IMR-90 (cell line): ENCODE measurements around the gene CARS2. TPM values are rescaled to one million over a fixed set of nuclear protein-coding genes. Genes with fewer than 3 reads are reported as not detected.

ENCODE experiments used
- ATAC-seq: fragments of 200-7000 bp; cut with Tn5 transposase; 2 replicates; pipeline ENCODE4 v1.9.1; 2020; ENCODE audit warnings: low read depth, mild to moderate bottlenecking, moderate library complexity
- BruUV-seq: library from RNA; stranded (reverse); fragments of 400-500 nt; replicated peaks from 2 replicates; lab custom pipeline; 2021; lab: Mats Ljungman, UMichigan
- CTCF ChIA-PET: fragments of 300-600 bp; formaldehyde crosslinking; extraction: SDS; loops from one replicate; lab custom pipeline; 2021; ENCODE audit warnings: antibody characterized with exemption; lab: Yijun Ruan, JAX
- POLR2A ChIA-PET: fragments of 300-600 bp; sonication (Branson Sonifier 250); formaldehyde crosslinking; loops from one replicate; lab custom pipeline; 2022; ENCODE audit warnings: antibody characterized with exemption; ENCODE audit not compliant: unreplicated experiment; lab: Charles Lee
- DNase-seq: peaks from one replicate; pipeline ENCODE4 v3.0.0; 2013
- H2AFZ ChIP-seq: replicated peaks from 2 replicates; pipeline ENCODE3; 2013; ENCODE audit warnings: low read length, mild to moderate bottlenecking; ENCODE audit not compliant: poor library complexity
- H2AK5ac ChIP-seq: 2 replicates; pipeline ENCODE4 v1.6.1; 2013; ENCODE audit warnings: low read depth, low read length, inconsistent platforms
- H2AK9ac ChIP-seq: replicated peaks from 2 replicates; pipeline ENCODE3; 2013; ENCODE audit warnings: mild to moderate bottlenecking, low read depth, low read length, moderate library complexity; ENCODE audit not compliant: poor library complexity
- H2BK120ac ChIP-seq: 2 replicates; pipeline ENCODE4 v1.6.1; 2013; ENCODE audit warnings: low read depth, low read length, inconsistent platforms
- H2BK15ac ChIP-seq: 3 replicates; pipeline ENCODE4 v1.6.1; 2013; ENCODE audit warnings: low read depth, low read length, inconsistent platforms
- H2BK20ac ChIP-seq: 2 replicates; pipeline ENCODE4 v1.6.1; 2013; ENCODE audit warnings: low read depth, mild to moderate bottlenecking, inconsistent platforms, low read length, moderate library complexity
- H2BK5ac ChIP-seq: 2 replicates; pipeline ENCODE4 v1.6.1; 2013; ENCODE audit warnings: mild to moderate bottlenecking, low read depth, low read length, inconsistent platforms; ENCODE audit not compliant: poor library complexity, severe bottlenecking
- H3K14ac ChIP-seq: replicated peaks from 2 replicates; pipeline ENCODE4 v1.6.1; 2013; ENCODE audit warnings: low read depth, low read length, inconsistent platforms
- H3K18ac ChIP-seq: 2 replicates; pipeline ENCODE4 v1.6.1; 2013; ENCODE audit warnings: low read depth, low read length, control low read depth
- H3K23ac ChIP-seq: 2 replicates; pipeline ENCODE4 v1.6.1; 2013; ENCODE audit warnings: low read depth, low read length, inconsistent platforms
- H3K27ac ChIP-seq: 2 replicates; pipeline ENCODE4 v1.5.1; 2013; ENCODE audit warnings: mild to moderate bottlenecking, control low read depth, low read length; ENCODE audit not compliant: insufficient read depth
- H3K27me3 ChIP-seq: 2 replicates; pipeline ENCODE4 v1.6.1; 2013; ENCODE audit warnings: low read length; ENCODE audit not compliant: control insufficient read depth, insufficient read depth
- H3K36me3 ChIP-seq: 2 replicates; pipeline ENCODE4 v1.6.1; 2013; ENCODE audit warnings: low read length, mixed read lengths; ENCODE audit not compliant: control insufficient read depth, insufficient read depth
- H3K4ac ChIP-seq: 2 replicates; pipeline ENCODE4 v1.6.1; 2013; ENCODE audit warnings: low read depth, low read length, inconsistent platforms
- H3K4me1 ChIP-seq: 2 replicates; pipeline ENCODE4 v1.6.1; 2013; ENCODE audit warnings: low read length, mixed read lengths; ENCODE audit not compliant: control insufficient read depth, insufficient read depth
- H3K4me2 ChIP-seq: 2 replicates; pipeline ENCODE4 v1.6.1; 2013; ENCODE audit warnings: low read depth, mild to moderate bottlenecking, control low read depth, low read length, moderate library complexity
- H3K4me3 ChIP-seq: 2 replicates; pipeline ENCODE4 v1.5.1; 2013; ENCODE audit warnings: low read depth, mild to moderate bottlenecking, control low read depth, low read length, moderate library complexity; ENCODE audit not compliant: insufficient read depth
- H3K56ac ChIP-seq: 2 replicates; pipeline ENCODE4 v1.6.1; 2013; ENCODE audit warnings: low read length, inconsistent platforms; ENCODE audit not compliant: insufficient read depth; ENCODE audit errors: extremely low read depth
- H3K79me1 ChIP-seq, 2 experiments: 2 replicates each; pipeline ENCODE4 v1.6.1; 2013; ENCODE audit warnings: low read length in 2 of 2, inconsistent platforms in 1 of 2, low read depth in 1 of 2
- H3K9ac ChIP-seq: 2 replicates; pipeline ENCODE4 v1.6.1; 2013; ENCODE audit warnings: low read depth, low read length, control low read depth
- H3K9me1 ChIP-seq: 2 replicates; pipeline ENCODE4 v1.6.1; 2013; ENCODE audit warnings: low read length, inconsistent platforms; ENCODE audit not compliant: insufficient read depth
- H3K9me3 ChIP-seq: 2 replicates; pipeline ENCODE4 v1.6.1; 2013; ENCODE audit warnings: low read length; ENCODE audit not compliant: control insufficient read depth, insufficient read depth
- H4K20me1 ChIP-seq: 2 replicates; pipeline ENCODE4 v1.6.1; 2013; ENCODE audit warnings: low read length, inconsistent platforms; ENCODE audit not compliant: insufficient read depth
- H4K5ac ChIP-seq: 2 replicates; pipeline ENCODE4 v1.6.1; 2013; ENCODE audit warnings: mild to moderate bottlenecking, low read depth, low read length, control low read depth
- H4K8ac ChIP-seq, 2 experiments: 2 replicates each; pipeline ENCODE4 v1.6.1; 2013; ENCODE audit warnings: low read depth in 2 of 2, low read length in 2 of 2, control low read depth in 1 of 2, inconsistent platforms in 1 of 2
- H4K91ac ChIP-seq: 2 replicates; pipeline ENCODE4 v1.6.1; 2013; ENCODE audit warnings: low read depth, low read length, inconsistent platforms; ENCODE audit not compliant: insufficient read depth
- BHLHE40 ChIP-seq: fragments of 150-350 bp; IDR thresholded peaks from 2 replicates; pipeline ENCODE4 v1.6.1; 2016; ENCODE audit warnings: mild to moderate bottlenecking, low read depth, low read length
- CEBPB ChIP-seq: IDR thresholded peaks from 2 replicates; pipeline ENCODE4 v1.6.1; 2012; ENCODE audit warnings: low read depth, low read length, improper control_type of control experiment
- CHD1 ChIP-seq: IDR thresholded peaks from 2 replicates; pipeline ENCODE4 v1.6.1; 2012; ENCODE audit warnings: low read depth, low read length, improper control_type of control experiment
- FOS ChIP-seq: fragments of 150-350 bp; IDR thresholded peaks from 2 replicates; pipeline ENCODE4 v1.6.1; 2016; ENCODE audit warnings: low read depth, low read length
- MAFK ChIP-seq: IDR thresholded peaks from 2 replicates; pipeline ENCODE4 v1.6.1; 2012; ENCODE audit warnings: low read depth, low read length, improper control_type of control experiment
- MAZ ChIP-seq: IDR thresholded peaks from 2 replicates; pipeline ENCODE4 v1.6.1; 2012; ENCODE audit warnings: low read depth, mild to moderate bottlenecking, low read length, improper control_type of control experiment, moderate library complexity, borderline replicate concordance
- MXI1 ChIP-seq: IDR thresholded peaks from 2 replicates; pipeline ENCODE4 v1.6.1; 2012; ENCODE audit warnings: low read depth, mild to moderate bottlenecking, low read length, moderate library complexity, borderline replicate concordance
- POLR2A ChIP-seq: IDR thresholded peaks from 2 replicates; pipeline ENCODE4 v1.6.1; 2012; ENCODE audit warnings: mild to moderate bottlenecking, low read depth, low read length
- RAD21 ChIP-seq: IDR thresholded peaks from 2 replicates; pipeline ENCODE4 v1.6.1; 2012; ENCODE audit warnings: low read length, improper control_type of control experiment
- RCOR1 ChIP-seq: IDR thresholded peaks from 2 replicates; pipeline ENCODE4 v1.6.1; 2012; ENCODE audit warnings: mild to moderate bottlenecking, low read length, improper control_type of control experiment; ENCODE audit not compliant: insufficient replicate concordance
- RFX5 ChIP-seq: IDR thresholded peaks from 2 replicates; pipeline ENCODE4 v1.8.0; 2012; ENCODE audit warnings: low read depth, mild to moderate bottlenecking, low read length, moderate library complexity
- SMC3 ChIP-seq: fragments of 150-350 bp; IDR thresholded peaks from 2 replicates; pipeline ENCODE4 v1.6.1; 2016; ENCODE audit warnings: low read depth, mild to moderate bottlenecking, antibody characterized with exemption, low read length, moderate library complexity
- WGBS, 2 experiments: methylation state at CpG; one replicate each; pipeline versions ENCODE4 v1.1.5 to v1.1.7; 2013; ENCODE audit warnings: missing lambda C conversion rate in 2 of 2; ENCODE audit not compliant: insufficient read length in 1 of 2; ENCODE audit errors: extremely low coverage in 2 of 2; 5-methylcytosine and 5-hydroxymethylcytosine counted together
- dilution Hi-C: fragments of 300-500 bp; cut with HindIII; formaldehyde crosslinking; loops from one replicate; pipeline ENCODE4 v1.14.3; 2018; ENCODE audit warnings: low sequenced_read_pairs; ENCODE audit not compliant: unreplicated experiment
- in situ Hi-C: fragments of 300-500 bp; cut with MboI; formaldehyde crosslinking; loops from 3 replicates; pipeline ENCODE4 v1.14.3; 2019; ENCODE audit warnings: low sequenced_read_pairs, inconsistent platforms, mixed read lengths
- intact Hi-C: fragments of 100-400 bp; cut with micrococcal nuclease; formaldehyde crosslinking; loops from 2 replicates; pipeline ENCODE4 v1.10.0; 2022
- polyA plus RNA-seq, 3 experiments: library from polyadenylated mRNA; depleted of rRNA; stranded (reverse); fragments of >200 nt; gene quantifications; 2 replicates each; pipeline ENCODE4 v1.2.3, GENCODE V29; 2012; ENCODE audit warnings: low replicate concordance in 1 of 3
- total RNA-seq: library from RNA; depleted of rRNA; stranded (reverse); fragments of >200 nt; gene quantifications from 2 replicates; pipeline ENCODE4 v1.2.3, GENCODE V29; 2012
- TF ChIP-seq, protein P1 (sequence below): conservative IDR thresholded peaks from 2 replicates; pipeline ENCODE4 v1.5.1; 2012; ENCODE audit warnings: mild to moderate bottlenecking, low read depth, low read length, improper control_type of control experiment
- TF ChIP-seq, protein P2 (sequence below): fragments of 150-350 bp; IDR thresholded peaks from 2 replicates; pipeline ENCODE4 v1.6.1; 2016; ENCODE audit warnings: low read depth, mild to moderate bottlenecking, low read length, moderate library complexity, borderline replicate concordance

Gene CARS2
- total and polyA plus RNA-seq, 2 of the 4 experiments (the other 2 are of a cell fraction) = 76.2 to 76.4 TPM

DNA sequence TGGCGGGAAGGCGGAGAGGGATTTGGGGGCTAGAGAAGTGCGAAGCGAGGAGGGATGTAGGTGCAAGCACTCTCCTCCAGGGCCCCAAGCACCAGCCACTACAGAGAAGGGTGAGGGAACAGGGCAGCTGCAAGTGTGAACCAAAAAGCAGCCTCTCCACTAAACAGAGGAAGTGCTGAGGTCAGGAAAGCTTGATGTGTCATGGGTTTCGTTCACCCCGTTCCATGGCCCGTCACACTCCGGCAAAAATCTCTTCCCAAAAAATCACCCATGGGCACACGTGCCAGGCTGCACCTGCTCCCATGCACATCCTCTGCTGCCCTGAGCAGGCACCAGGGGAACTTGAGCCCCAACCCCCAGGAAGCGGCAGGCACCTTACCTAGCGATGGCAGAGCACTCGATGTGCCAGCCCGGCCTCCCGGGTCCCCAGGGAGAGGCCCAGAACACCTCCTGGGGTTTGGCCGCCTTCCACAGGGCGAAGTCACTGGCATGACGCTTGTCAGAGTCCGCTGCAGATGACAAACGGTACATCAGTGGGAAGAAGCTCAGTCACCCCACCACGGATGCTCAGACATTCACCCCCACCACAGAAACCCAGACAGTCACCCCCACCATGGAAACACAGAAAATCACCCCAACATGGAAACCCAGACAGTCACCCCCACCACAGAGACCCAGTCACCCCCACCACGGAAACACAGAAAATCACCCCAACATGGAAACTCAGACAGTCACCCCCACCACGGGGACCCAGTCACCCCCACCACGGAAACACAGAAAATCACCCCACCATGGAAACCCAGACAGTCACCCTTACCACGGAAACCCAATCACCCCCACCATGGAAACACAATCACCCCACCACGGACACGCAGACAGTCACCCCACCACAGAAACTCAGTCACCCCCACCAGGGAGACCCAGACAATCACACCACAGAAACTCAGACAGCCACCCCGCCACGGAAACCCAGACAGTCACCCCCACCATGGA, 29.0 kb downstream of the CARS2 start:
- Histone ChIP-seq H3K4ac (no peak overlapping the region), H2BK5ac (no peak overlapping the region), H4K91ac (no peak overlapping the region), H2BK120ac (no peak overlapping the region), H3K79me1 (peaks cover 10 to 12% of the 10 kb centered on the region in 2 experiments; a peak in 3 of 4 replicates), H2AFZ (no peak overlapping the region), H3K56ac (no peak overlapping the region), H3K27ac (no peak overlapping the region), H3K4me3 (no peak overlapping the region), H4K20me1 (peaks cover 6% of the 10 kb centered on the region; the same call in 1 of the 2 replicates), H4K8ac (no peak overlapping the region), H3K27me3 (no peaks in the 10 kb centered on the region), H4K5ac (no peak overlapping the region), H3K14ac (no peak overlapping the region), H2AK5ac (no peak overlapping the region), H2AK9ac (no peak overlapping the region), H3K9ac (no peak overlapping the region), H3K4me2 (no peak overlapping the region), H3K4me1 (no peaks in the 10 kb centered on the region), H3K9me1 (0 out of 2 replicates have a peak, but pooled peaks cover 3% of the 10 kb centered on the region), H3K18ac (no peak overlapping the region), H3K23ac (no peak overlapping the region), H2BK15ac (no peak overlapping the region), H3K9me3 (no peaks in the 10 kb centered on the region), H3K36me3 (peaks cover 43% of the 10 kb centered on the region), H2BK20ac (no peak overlapping the region)
- dilution Hi-C loops (no loop called here), in situ Hi-C loops (no loop called here), intact Hi-C loops (no loop called here)
- no TSS peak for BruUV-seq
- ChIA-PET CTCF (no interaction called here), POLR2A (interaction anchor here (0.7 kb wide), 1 partner anchor 36 kb away, joined by 4 read pairs; no protein-coding TSS in a partner anchor)
- TF ChIP-seq RFX5 (no peak), RCOR1 (no peak), MXI1 (no peak), POLR2A (no peak), RAD21 (no peak), CHD1 (no peak), MAFK (no peak), BHLHE40 (no peak), MAZ (no peak), CEBPB (no peak), SMC3 (no peak), FOS (no peak)
- TF ChIP-seq, protein P1, sequence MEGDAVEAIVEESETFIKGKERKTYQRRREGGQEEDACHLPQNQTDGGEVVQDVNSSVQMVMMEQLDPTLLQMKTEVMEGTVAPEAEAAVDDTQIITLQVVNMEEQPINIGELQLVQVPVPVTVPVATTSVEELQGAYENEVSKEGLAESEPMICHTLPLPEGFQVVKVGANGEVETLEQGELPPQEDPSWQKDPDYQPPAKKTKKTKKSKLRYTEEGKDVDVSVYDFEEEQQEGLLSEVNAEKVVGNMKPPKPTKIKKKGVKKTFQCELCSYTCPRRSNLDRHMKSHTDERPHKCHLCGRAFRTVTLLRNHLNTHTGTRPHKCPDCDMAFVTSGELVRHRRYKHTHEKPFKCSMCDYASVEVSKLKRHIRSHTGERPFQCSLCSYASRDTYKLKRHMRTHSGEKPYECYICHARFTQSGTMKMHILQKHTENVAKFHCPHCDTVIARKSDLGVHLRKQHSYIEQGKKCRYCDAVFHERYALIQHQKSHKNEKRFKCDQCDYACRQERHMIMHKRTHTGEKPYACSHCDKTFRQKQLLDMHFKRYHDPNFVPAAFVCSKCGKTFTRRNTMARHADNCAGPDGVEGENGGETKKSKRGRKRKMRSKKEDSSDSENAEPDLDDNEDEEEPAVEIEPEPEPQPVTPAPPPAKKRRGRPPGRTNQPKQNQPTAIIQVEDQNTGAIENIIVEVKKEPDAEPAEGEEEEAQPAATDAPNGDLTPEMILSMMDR = no peak
- TF ChIP-seq, protein P2, sequence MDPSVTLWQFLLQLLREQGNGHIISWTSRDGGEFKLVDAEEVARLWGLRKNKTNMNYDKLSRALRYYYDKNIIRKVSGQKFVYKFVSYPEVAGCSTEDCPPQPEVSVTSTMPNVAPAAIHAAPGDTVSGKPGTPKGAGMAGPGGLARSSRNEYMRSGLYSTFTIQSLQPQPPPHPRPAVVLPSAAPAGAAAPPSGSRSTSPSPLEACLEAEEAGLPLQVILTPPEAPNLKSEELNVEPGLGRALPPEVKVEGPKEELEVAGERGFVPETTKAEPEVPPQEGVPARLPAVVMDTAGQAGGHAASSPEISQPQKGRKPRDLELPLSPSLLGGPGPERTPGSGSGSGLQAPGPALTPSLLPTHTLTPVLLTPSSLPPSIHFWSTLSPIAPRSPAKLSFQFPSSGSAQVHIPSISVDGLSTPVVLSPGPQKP = no peak
- DNase-seq = no peak
- WGBS, 2 experiments = 88% methylated on average over 12 of the region's 28 CpGs; no CpG with 5 or more reads in 1 of the 2 experiments
- ATAC-seq = no peak
